IMR-90 (cell line): ENCODE results near the gene MFSD6. TPM values are rescaled to one million over a fixed set of nuclear protein-coding genes. Genes with fewer than 3 reads are reported as not detected.

Experiments used
- ATAC-seq: fragments of 200-7000 bp; cut with Tn5 transposase; 2 replicates; pipeline ENCODE4 v1.9.1; 2020; ENCODE audit warnings: low read depth, mild to moderate bottlenecking, moderate library complexity
- BruUV-seq: library from RNA; stranded (reverse); fragments of 400-500 nt; replicated peaks from 2 replicates; lab custom pipeline; 2021; lab: Mats Ljungman, UMichigan
- CTCF ChIA-PET: fragments of 300-600 bp; formaldehyde crosslinking; extraction: SDS; loops from one replicate; lab custom pipeline; 2021; ENCODE audit warnings: antibody characterized with exemption; lab: Yijun Ruan, JAX
- POLR2A ChIA-PET: fragments of 300-600 bp; sonication (Branson Sonifier 250); formaldehyde crosslinking; loops from one replicate; lab custom pipeline; 2022; ENCODE audit warnings: antibody characterized with exemption; ENCODE audit not compliant: unreplicated experiment; lab: Charles Lee
- DNase-seq: peaks from one replicate; pipeline ENCODE4 v3.0.0; 2013
- H2AFZ ChIP-seq: replicated peaks from 2 replicates; pipeline ENCODE3; 2013; ENCODE audit warnings: low read length, mild to moderate bottlenecking; ENCODE audit not compliant: poor library complexity
- H2AK5ac ChIP-seq: 2 replicates; pipeline ENCODE4 v1.6.1; 2013; ENCODE audit warnings: low read depth, low read length, inconsistent platforms
- H2AK9ac ChIP-seq: replicated peaks from 2 replicates; pipeline ENCODE3; 2013; ENCODE audit warnings: mild to moderate bottlenecking, low read depth, low read length, moderate library complexity; ENCODE audit not compliant: poor library complexity
- H2BK120ac ChIP-seq: 2 replicates; pipeline ENCODE4 v1.6.1; 2013; ENCODE audit warnings: low read depth, low read length, inconsistent platforms
- H2BK15ac ChIP-seq: 3 replicates; pipeline ENCODE4 v1.6.1; 2013; ENCODE audit warnings: low read depth, low read length, inconsistent platforms
- H2BK20ac ChIP-seq: 2 replicates; pipeline ENCODE4 v1.6.1; 2013; ENCODE audit warnings: low read depth, mild to moderate bottlenecking, inconsistent platforms, low read length, moderate library complexity
- H2BK5ac ChIP-seq: 2 replicates; pipeline ENCODE4 v1.6.1; 2013; ENCODE audit warnings: mild to moderate bottlenecking, low read depth, low read length, inconsistent platforms; ENCODE audit not compliant: poor library complexity, severe bottlenecking
- H3K14ac ChIP-seq: replicated peaks from 2 replicates; pipeline ENCODE4 v1.6.1; 2013; ENCODE audit warnings: low read depth, low read length, inconsistent platforms
- H3K18ac ChIP-seq: 2 replicates; pipeline ENCODE4 v1.6.1; 2013; ENCODE audit warnings: low read depth, low read length, control low read depth
- H3K23ac ChIP-seq: 2 replicates; pipeline ENCODE4 v1.6.1; 2013; ENCODE audit warnings: low read depth, low read length, inconsistent platforms
- H3K27ac ChIP-seq: 2 replicates; pipeline ENCODE4 v1.5.1; 2013; ENCODE audit warnings: mild to moderate bottlenecking, control low read depth, low read length; ENCODE audit not compliant: insufficient read depth
- H3K27me3 ChIP-seq: 2 replicates; pipeline ENCODE4 v1.6.1; 2013; ENCODE audit warnings: low read length; ENCODE audit not compliant: control insufficient read depth, insufficient read depth
- H3K36me3 ChIP-seq: 2 replicates; pipeline ENCODE4 v1.6.1; 2013; ENCODE audit warnings: low read length, mixed read lengths; ENCODE audit not compliant: control insufficient read depth, insufficient read depth
- H3K4ac ChIP-seq: 2 replicates; pipeline ENCODE4 v1.6.1; 2013; ENCODE audit warnings: low read depth, low read length, inconsistent platforms
- H3K4me1 ChIP-seq: 2 replicates; pipeline ENCODE4 v1.6.1; 2013; ENCODE audit warnings: low read length, mixed read lengths; ENCODE audit not compliant: control insufficient read depth, insufficient read depth
- H3K4me2 ChIP-seq: 2 replicates; pipeline ENCODE4 v1.6.1; 2013; ENCODE audit warnings: low read depth, mild to moderate bottlenecking, control low read depth, low read length, moderate library complexity
- H3K4me3 ChIP-seq: 2 replicates; pipeline ENCODE4 v1.5.1; 2013; ENCODE audit warnings: low read depth, mild to moderate bottlenecking, control low read depth, low read length, moderate library complexity; ENCODE audit not compliant: insufficient read depth
- H3K56ac ChIP-seq: 2 replicates; pipeline ENCODE4 v1.6.1; 2013; ENCODE audit warnings: low read length, inconsistent platforms; ENCODE audit not compliant: insufficient read depth; ENCODE audit errors: extremely low read depth
- H3K79me1 ChIP-seq, 2 experiments: 2 replicates each; pipeline ENCODE4 v1.6.1; 2013; ENCODE audit warnings: low read length in 2 of 2, inconsistent platforms in 1 of 2, low read depth in 1 of 2
- H3K9ac ChIP-seq: 2 replicates; pipeline ENCODE4 v1.6.1; 2013; ENCODE audit warnings: low read depth, low read length, control low read depth
- H3K9me1 ChIP-seq: 2 replicates; pipeline ENCODE4 v1.6.1; 2013; ENCODE audit warnings: low read length, inconsistent platforms; ENCODE audit not compliant: insufficient read depth
- H3K9me3 ChIP-seq: 2 replicates; pipeline ENCODE4 v1.6.1; 2013; ENCODE audit warnings: low read length; ENCODE audit not compliant: control insufficient read depth, insufficient read depth
- H4K20me1 ChIP-seq: 2 replicates; pipeline ENCODE4 v1.6.1; 2013; ENCODE audit warnings: low read length, inconsistent platforms; ENCODE audit not compliant: insufficient read depth
- H4K5ac ChIP-seq: 2 replicates; pipeline ENCODE4 v1.6.1; 2013; ENCODE audit warnings: mild to moderate bottlenecking, low read depth, low read length, control low read depth
- H4K8ac ChIP-seq, 2 experiments: 2 replicates each; pipeline ENCODE4 v1.6.1; 2013; ENCODE audit warnings: low read depth in 2 of 2, low read length in 2 of 2, control low read depth in 1 of 2, inconsistent platforms in 1 of 2
- H4K91ac ChIP-seq: 2 replicates; pipeline ENCODE4 v1.6.1; 2013; ENCODE audit warnings: low read depth, low read length, inconsistent platforms; ENCODE audit not compliant: insufficient read depth
- ELK1 ChIP-seq: fragments of 150-350 bp; IDR thresholded peaks from 2 replicates; pipeline ENCODE4 v1.6.1; 2016; ENCODE audit warnings: low read depth, mild to moderate bottlenecking, low read length, moderate library complexity, borderline replicate concordance
- MXI1 ChIP-seq: IDR thresholded peaks from 2 replicates; pipeline ENCODE4 v1.6.1; 2012; ENCODE audit warnings: low read depth, mild to moderate bottlenecking, low read length, moderate library complexity, borderline replicate concordance
- NFE2L2 ChIP-seq: fragments of 150-350 bp; IDR thresholded peaks from 2 replicates; pipeline ENCODE4 v1.6.1; 2016; ENCODE audit warnings: low read depth, mild to moderate bottlenecking, low read length
- RAD21 ChIP-seq: IDR thresholded peaks from 2 replicates; pipeline ENCODE4 v1.6.1; 2012; ENCODE audit warnings: low read length, improper control_type of control experiment
- SMC3 ChIP-seq: fragments of 150-350 bp; IDR thresholded peaks from 2 replicates; pipeline ENCODE4 v1.6.1; 2016; ENCODE audit warnings: low read depth, mild to moderate bottlenecking, antibody characterized with exemption, low read length, moderate library complexity
- WGBS, 2 experiments: methylation state at CpG; one replicate each; pipeline versions ENCODE4 v1.1.5 to v1.1.7; 2013; ENCODE audit warnings: missing lambda C conversion rate in 2 of 2; ENCODE audit not compliant: insufficient read length in 1 of 2; ENCODE audit errors: extremely low coverage in 2 of 2; 5-methylcytosine and 5-hydroxymethylcytosine counted together
- dilution Hi-C: fragments of 300-500 bp; cut with HindIII; formaldehyde crosslinking; loops from one replicate; pipeline ENCODE4 v1.14.3; 2018; ENCODE audit warnings: low sequenced_read_pairs; ENCODE audit not compliant: unreplicated experiment
- in situ Hi-C: fragments of 300-500 bp; cut with MboI; formaldehyde crosslinking; loops from 3 replicates; pipeline ENCODE4 v1.14.3; 2019; ENCODE audit warnings: low sequenced_read_pairs, inconsistent platforms, mixed read lengths
- intact Hi-C: fragments of 100-400 bp; cut with micrococcal nuclease; formaldehyde crosslinking; loops from 2 replicates; pipeline ENCODE4 v1.10.0; 2022
- polyA plus RNA-seq, 3 experiments: library from polyadenylated mRNA; depleted of rRNA; stranded (reverse); fragments of >200 nt; gene quantifications; 2 replicates each; pipeline ENCODE4 v1.2.3, GENCODE V29; 2012; ENCODE audit warnings: low replicate concordance in 1 of 3
- total RNA-seq: library from RNA; depleted of rRNA; stranded (reverse); fragments of >200 nt; gene quantifications from 2 replicates; pipeline ENCODE4 v1.2.3, GENCODE V29; 2012

Gene MFSD6
- total and polyA plus RNA-seq, 2 of the 4 experiments (the other 2 are of a cell fraction): 4.2 to 7.7 TPM

- Histone ChIP-seq H3K4me3 (no peak overlapping the region), H4K5ac (no peak overlapping the region), H2AK5ac (no peak overlapping the region), H3K27me3 (no peaks in the 10 kb centered on the region), H3K4me1 (peaks cover 20% of the 10 kb centered on the region), H4K20me1 (no peaks in the 10 kb centered on the region), H3K9me1 (peaks cover 9% of the 10 kb centered on the region), H4K91ac (no peak overlapping the region), H3K23ac (no peak overlapping the region), H2BK15ac (no peak overlapping the region), H2BK20ac (no peak overlapping the region), H3K36me3 (peaks cover 2% of the 10 kb centered on the region; the same call in 1 of the 2 replicates), H2BK120ac (no peak overlapping the region), H2BK5ac (no peak overlapping the region), H3K56ac (no peak overlapping the region), H3K4me2 (no peak overlapping the region), H3K9ac (no peak overlapping the region), H2AK9ac (no peak overlapping the region), H3K18ac (no peak overlapping the region), H4K8ac (no peak overlapping the region), H2AFZ (no peak overlapping the region), H3K27ac (no peak overlapping the region), H3K14ac (no peak overlapping the region), H3K9me3 (no peaks in the 10 kb centered on the region), H3K79me1 (0 out of 4 replicates have a peak, but pooled peaks cover 0 to 2% of the 10 kb centered on the region in 2 experiments), H3K4ac (no peak overlapping the region)
- dilution Hi-C loops (no loop called here), in situ Hi-C loops (loop anchor here (5.0 to 10.0 kb wide), 2 partner anchors 90 to 413 kb away; no protein-coding TSS in a partner anchor), intact Hi-C loops (no loop called here)
- no peak for TF ChIP-seq RAD21
- no peak for TF ChIP-seq NFE2L2
- TF ChIP-seq SMC3: no peak
- TF ChIP-seq MXI1: no peak
- no peak for TF ChIP-seq ELK1
- no peak for DNase-seq
- ChIA-PET CTCF (no interaction called here), POLR2A (no interaction called here)
- no CpG with 5 or more reads among the region's 3 CpGs for WGBS, 2 experiments
- no peak for ATAC-seq
- BruUV-seq: no TSS peak
Observed at GRCh38 chr2:190504912-190505311, 96.8 kb downstream of the MFSD6 start.
